Neutrophil (primary cell): Measurements from ENCODE around the gene RIPOR2.

Experiments
- H3K27ac ChIP-seq: fragments of 200-600 bp; sonication (generic); 2 replicates; pipeline ENCODE4 v1.5.1; 2016; ENCODE audit warnings: mild to moderate bottlenecking, moderate library complexity
- H3K27me3 ChIP-seq: fragments of 200-600 bp; sonication (generic); 2 replicates; pipeline ENCODE4 v1.6.0; 2016; ENCODE audit warnings: mild to moderate bottlenecking
- H3K36me3 ChIP-seq: fragments of 200-600 bp; sonication (generic); 2 replicates; pipeline ENCODE4 v1.5.1; 2017
- H3K4me1 ChIP-seq, 2 experiments: fragments of 200-600 bp in 1 of 2; sonication (generic) in 1 of 2; 1 replicate in 1 of 2; 2 replicates in 1 of 2; pipeline versions ENCODE4 v1.5.1 to v1.6.1; 2013 to 2016; ENCODE audit warnings: low read depth in 1 of 2, low read length in 1 of 2, mild to moderate bottlenecking in 1 of 2, moderate library complexity in 1 of 2; ENCODE audit not compliant: control insufficient read depth in 1 of 2, insufficient read depth in 1 of 2
- H3K4me3 ChIP-seq, 2 experiments: fragments of 200-600 bp in 1 of 2; sonication (generic) in 1 of 2; 1 replicate in 1 of 2; 2 replicates in 1 of 2; pipeline ENCODE4 v1.5.1; 2013 to 2016; ENCODE audit warnings: low read depth in 1 of 2, low read length in 1 of 2, mild to moderate bottlenecking in 1 of 2, moderate library complexity in 1 of 2
- H3K9me3 ChIP-seq: fragments of 200-600 bp; sonication (generic); 2 replicates; pipeline ENCODE4 v1.5.1; 2016
- CTCF ChIP-seq: fragments of 200-600 bp; sonication (generic); IDR thresholded peaks from 2 replicates; pipeline ENCODE4 v1.5.1; 2016; ENCODE audit warnings: antibody characterized with exemption

RIPOR2 gene

GRCh38 chr6:24979176-24979575 lies 43.4 kb upstream of the RIPOR2 start:
- Histone ChIP-seq H3K4me3 (no peak overlapping the region), H3K36me3 (no peaks in the 10 kb centered on the region), H3K27me3 (no peaks in the 10 kb centered on the region), H3K9me3 (no peaks in the 10 kb centered on the region), H3K27ac (peak overlapping the region; percentile 55), H3K4me1 (peaks cover 15 to 27% of the 10 kb centered on the region in 2 experiments)
- TF ChIP-seq CTCF: no peak

GRCh38 chr6:24974182-24975171 lies 38.7 kb upstream of the RIPOR2 start:
- TF ChIP-seq CTCF: no peak
- no peaks in the 10 kb centered on the region for H3K36me3 ChIP-seq
- H3K27ac ChIP-seq: peak overlapping the region; percentile 43
- no peaks in the 10 kb centered on the region for H3K9me3 ChIP-seq
- H3K4me1 ChIP-seq: peaks cover 10 to 23% of the 10 kb centered on the region in 2 experiments
- no peaks in the 10 kb centered on the region for H3K27me3 ChIP-seq
- no peak overlapping the region for H3K4me3 ChIP-seq

- H3K36me3 ChIP-seq: no peaks in the 10 kb centered on the region
- H3K27ac ChIP-seq: no peak overlapping the region
- no peak for TF ChIP-seq CTCF
- H3K9me3 ChIP-seq: no peaks in the 10 kb centered on the region
- H3K4me3 ChIP-seq: no peak overlapping the region
- peaks cover 0 to 11% of the 10 kb centered on the region in 2 experiments for H3K4me1 ChIP-seq
- no peaks in the 10 kb centered on the region for H3K27me3 ChIP-seq
These were observed 36.7 kb upstream of the RIPOR2 start for GRCh38 chr6:24972311-24972958.

- H3K9me3 ChIP-seq: no peaks in the 10 kb centered on the region
- peaks cover 0 to 11% of the 10 kb centered on the region in 2 experiments for H3K4me1 ChIP-seq
- no peak overlapping the region for H3K4me3 ChIP-seq
- H3K27me3 ChIP-seq: no peaks in the 10 kb centered on the region
- TF ChIP-seq CTCF: no peak
- H3K27ac ChIP-seq: no peak overlapping the region
- no peaks in the 10 kb centered on the region for H3K36me3 ChIP-seq
These were observed 35.3 kb upstream of the RIPOR2 start for GRCh38 chr6:24971067-24971466.

GRCh38 chr6:24969343-24969860 lies 33.6 kb upstream of the RIPOR2 start:
- Histone ChIP-seq H3K4me1 (peaks cover 0 to 4% of the 10 kb centered on the region in 2 experiments), H3K9me3 (no peaks in the 10 kb centered on the region), H3K4me3 (no peak overlapping the region), H3K36me3 (no peaks in the 10 kb centered on the region), H3K27me3 (no peaks in the 10 kb centered on the region), H3K27ac (no peak overlapping the region)
- no peak for TF ChIP-seq CTCF
